Ovary (tissue), 9 donors: ENCODE results near the gene KCNMA1. TPM values are rescaled to one million over a fixed set of nuclear protein-coding genes. Genes with fewer than 3 reads are reported as not detected.

Experiments
- DNase-seq, 5 donors: peaks; one replicate each; pipeline ENCODE4 v3.0.0-alpha.2; 2019 to 2020
- H3K27ac ChIP-seq, 2 donors: fragments of 200-600 bp; one replicate each; pipeline versions ENCODE4 v1.5.1 to v1.8.0; 2019 to 2022
- H3K27me3 ChIP-seq: fragments of 200-600 bp; one replicate; pipeline ENCODE4 v1.8.0; 2022
- H3K36me3 ChIP-seq: fragments of 200-600 bp; sonication (generic); one replicate; pipeline ENCODE4 v1.5.1; 2019
- H3K4me1 ChIP-seq: one replicate; pipeline ENCODE4 v1.8.1; 2013; ENCODE audit warnings: mild to moderate bottlenecking, moderate library complexity; ENCODE audit not compliant: insufficient read depth
- H3K4me3 ChIP-seq: fragments of 200-600 bp; sonication (generic); one replicate; pipeline ENCODE4 v1.5.1; 2017
- H3K9me3 ChIP-seq, 2 donors: fragments of 200-600 bp in 1 of 2; sonication (generic) in 1 of 2; one replicate each; pipeline versions ENCODE4 v1.5.1 to v1.8.1; 2013 to 2019; ENCODE audit warnings: mild to moderate bottlenecking in 1 of 2, moderate library complexity in 1 of 2
- EP300 ChIP-seq: sonication (generic); formaldehyde crosslinking; IDR thresholded peaks from one replicate; pipeline ENCODE4 v1.6.1; 2017; ENCODE audit warnings: antibody characterized with exemption
- POLR2A ChIP-seq: fragments of 450-650 bp; IDR thresholded peaks from one replicate; pipeline ENCODE4 v1.6.1; 2017; ENCODE audit warnings: antibody characterized with exemption, mild to moderate bottlenecking, moderate library complexity
- WGBS, 3 donors: extraction: QIAGEN DNeasy Blood & Tissue Kit in 1 of 3; methylation state at CpG; one replicate each; pipeline versions ENCODE4 v1.1.5 to v1.1.7; 2013 to 2017; 5-methylcytosine and 5-hydroxymethylcytosine counted together
- intact Hi-C, 4 donors: fragments of 100-400 bp; cut with DNase I; formaldehyde crosslinking; loops; one replicate each; pipeline versions ENCODE4 v1.11.0 to v1.15.1; 2022 to 2023
- polyA plus RNA-seq, 2 donors: library from polyadenylated mRNA; stranded (reverse); fragments of 200-250 nt in 1 of 2; fragments of 350-450 nt in 1 of 2; fragmentation: Illumina TruSeq in 1 of 2; extraction: RNeasy Lipid Tissue Mini Kit (QIAGEN cat#74804) in 1 of 2; gene quantifications; one replicate each; pipeline ENCODE4 v1.2.3, GENCODE V29; 2013 to 2014
- total RNA-seq, 7 donors: library from RNA; depleted of rRNA in 2 of 7; stranded (reverse); fragments of >200 nt in 2 of 7; fragmentation: NEBNext Ultra II Directional in 3 of 7; extraction: Animal tissue kit (Norgen Biotek cat#: 25700) in 3 of 7; gene quantifications; one replicate each; pipeline versions ENCODE4 v1.1.0 to v1.2.4, GENCODE V29; 2016 to 2023
- TF ChIP-seq, protein P1 (sequence below), 3 donors: fragments of 450-650 bp in 2 of 3; fragments of 200-600 bp in 1 of 3; IDR thresholded peaks; one replicate each; pipeline versions ENCODE4 v1.5.1 to v1.8.0; 2016 to 2022; ENCODE audit warnings: antibody characterized with exemption in 3 of 3, mild to moderate bottlenecking in 1 of 3
- donor health status: DM: no; HTN: no; CAD: no; lungs with moderate emphysema.
- donor health status: DM: no; HTN: no; CAD: no.
- donor health status: Bipolar disorder and iron deficiency.
- donor health status: DM: yes; HTN: yes; CAD: no.
- donor health status: DM: no; HTN: no; CAD: no.
- donor health status: DM: yes; HTN: yes; CAD: no.

Gene KCNMA1
- total and polyA plus RNA-seq, 9 donors: 7.0 to 83.8 (median 25.1) TPM

DNA sequence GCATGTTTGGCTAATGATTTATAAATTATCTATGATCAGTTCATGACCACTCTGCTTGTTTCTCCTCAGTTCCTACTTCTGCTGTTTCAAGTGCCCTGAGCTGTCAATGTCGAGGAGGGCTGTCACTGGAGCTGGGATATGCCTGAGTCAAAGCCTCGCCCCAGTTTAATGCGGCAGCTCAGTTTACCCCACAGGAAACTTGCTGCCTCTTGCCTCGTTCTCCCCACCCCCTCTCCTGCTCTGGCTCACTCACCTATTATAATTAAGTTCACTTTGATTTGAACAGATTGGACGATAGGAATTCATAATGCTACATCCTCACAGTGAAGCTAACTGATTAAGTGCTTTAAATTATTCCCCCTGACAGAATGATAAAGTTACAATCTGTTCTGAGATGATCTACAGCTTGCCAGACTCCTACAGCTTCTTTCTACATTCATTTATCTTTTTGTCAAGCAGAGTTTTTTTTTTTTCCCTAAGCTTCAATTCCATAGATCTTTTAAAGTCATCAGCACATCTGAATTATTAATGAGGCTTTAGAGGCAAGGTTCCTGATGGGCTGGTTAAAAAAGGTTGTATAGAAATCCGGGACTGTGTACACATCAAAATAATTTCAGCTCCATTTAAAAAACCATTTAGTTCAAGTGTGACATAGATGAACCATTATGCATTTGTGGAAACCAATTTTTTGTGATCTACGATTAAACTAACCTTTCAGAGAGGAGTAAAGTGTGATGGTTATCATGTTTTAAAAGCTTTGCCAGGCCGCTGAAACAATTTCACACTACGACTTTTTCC, 758.3 kb downstream of the KCNMA1 start:
- whole genome bisulfite sequencing, 3 donors: 60 to 71% (median 65%) methylated on average over 9 of the region's 9 CpGs
- intact Hi-C loops: no loop called here
- Histone ChIP-seq H3K27ac (no peak overlapping the region), H3K4me1 (no peaks in the 10 kb centered on the region), H3K9me3 (no peaks in the 10 kb centered on the region), H3K36me3 (no peaks in the 10 kb centered on the region), H3K4me3 (no peak overlapping the region), H3K27me3 (no peaks in the 10 kb centered on the region)
- DNase-seq: no peak
- TF ChIP-seq EP300 (no peak), POLR2A (no peak)
- TF ChIP-seq, protein P1, sequence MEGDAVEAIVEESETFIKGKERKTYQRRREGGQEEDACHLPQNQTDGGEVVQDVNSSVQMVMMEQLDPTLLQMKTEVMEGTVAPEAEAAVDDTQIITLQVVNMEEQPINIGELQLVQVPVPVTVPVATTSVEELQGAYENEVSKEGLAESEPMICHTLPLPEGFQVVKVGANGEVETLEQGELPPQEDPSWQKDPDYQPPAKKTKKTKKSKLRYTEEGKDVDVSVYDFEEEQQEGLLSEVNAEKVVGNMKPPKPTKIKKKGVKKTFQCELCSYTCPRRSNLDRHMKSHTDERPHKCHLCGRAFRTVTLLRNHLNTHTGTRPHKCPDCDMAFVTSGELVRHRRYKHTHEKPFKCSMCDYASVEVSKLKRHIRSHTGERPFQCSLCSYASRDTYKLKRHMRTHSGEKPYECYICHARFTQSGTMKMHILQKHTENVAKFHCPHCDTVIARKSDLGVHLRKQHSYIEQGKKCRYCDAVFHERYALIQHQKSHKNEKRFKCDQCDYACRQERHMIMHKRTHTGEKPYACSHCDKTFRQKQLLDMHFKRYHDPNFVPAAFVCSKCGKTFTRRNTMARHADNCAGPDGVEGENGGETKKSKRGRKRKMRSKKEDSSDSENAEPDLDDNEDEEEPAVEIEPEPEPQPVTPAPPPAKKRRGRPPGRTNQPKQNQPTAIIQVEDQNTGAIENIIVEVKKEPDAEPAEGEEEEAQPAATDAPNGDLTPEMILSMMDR (IDR thresholded peaks at IDR 0.05): no peak

GRCh38 chr10:76878514-76878913, 759.1 kb downstream of the KCNMA1 start:
- no peaks in the 10 kb centered on the region for H3K36me3 ChIP-seq
- intact Hi-C loops: no loop called here
- 72 to 80% (median 77%) methylated on average over 3 of the region's 3 CpGs for WGBS, 3 donors
- TF ChIP-seq EP300: no peak
- TF ChIP-seq POLR2A: no peak
- TF ChIP-seq, protein P1 (IDR thresholded peaks at IDR 0.05): no peak
- H3K4me3 ChIP-seq: no peak overlapping the region
- H3K27me3 ChIP-seq: no peaks in the 10 kb centered on the region
- no peaks in the 10 kb centered on the region for H3K4me1 ChIP-seq
- H3K9me3 ChIP-seq: no peaks in the 10 kb centered on the region
- H3K27ac ChIP-seq: no peak overlapping the region
- no peak for DNase-seq

- Histone ChIP-seq H3K27me3 (no peaks in the 10 kb centered on the region), H3K4me3 (no peak overlapping the region), H3K36me3 (no peaks in the 10 kb centered on the region), H3K9me3 (no peaks in the 10 kb centered on the region), H3K27ac (no peak overlapping the region), H3K4me1 (no peaks in the 10 kb centered on the region)
- 70 to 89% (median 84%) methylated on average over 3 of the region's 3 CpGs for WGBS, 3 donors
- intact Hi-C loops: no loop called here
- TF ChIP-seq, protein P1 (IDR thresholded peaks at IDR 0.05): no peak
- TF ChIP-seq EP300 (no peak), POLR2A (no peak)
- DNase-seq: no peak
Measured at GRCh38 chr10:76874896-76875295, 762.7 kb downstream of the KCNMA1 start.

DNA sequence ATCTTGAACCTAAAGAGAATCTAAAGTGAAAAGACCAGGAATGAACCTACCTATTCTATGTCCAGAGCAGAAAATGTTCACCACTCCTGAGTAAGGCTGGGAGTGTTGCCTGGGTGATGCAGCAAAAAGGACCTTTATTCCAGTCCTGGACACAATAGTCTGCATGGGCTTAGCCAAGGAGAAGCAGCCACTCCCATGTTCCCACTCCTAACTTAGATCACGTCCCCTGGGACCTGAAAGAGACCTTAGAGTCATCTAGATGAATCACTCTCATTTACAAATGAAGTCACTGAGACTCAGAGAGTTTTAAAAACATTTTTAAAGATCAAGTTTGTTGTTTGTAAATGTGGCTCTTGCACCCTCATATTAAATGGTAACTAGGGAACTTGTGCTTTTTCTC, 763.4 kb downstream of the KCNMA1 start:
- no peaks in the 10 kb centered on the region for H3K36me3 ChIP-seq
- intact Hi-C loops: no loop called here
- no peaks in the 10 kb centered on the region for H3K4me1 ChIP-seq
- WGBS, 3 donors: 50 to 64% (median 57%) methylated on average over 1 of the region's 1 CpG
- no peak overlapping the region for H3K27ac ChIP-seq
- no peak overlapping the region for H3K4me3 ChIP-seq
- H3K9me3 ChIP-seq: no peaks in the 10 kb centered on the region
- no peaks in the 10 kb centered on the region for H3K27me3 ChIP-seq
- no peak for DNase-seq
- TF ChIP-seq, protein P1 (IDR thresholded peaks at IDR 0.05): no peak
- TF ChIP-seq EP300 (no peak), POLR2A (no peak)
